Stimulated activated naive CD4-positive, alpha-beta T cell (primary cell): ENCODE measurements around the gene EPHA5.
"Not testable (repeated sequence)": the region's sequence is repeated elsewhere in the genome, so short reads cannot be mapped to it uniquely, and the experiment has no call there.

ENCODE experiments used
- DNase-seq, 6 experiments: peaks; one replicate each; lab custom pipeline; 2025; lab: John Stamatoyannopoulos, UW

EPHA5 gene

GRCh38 chr4:65367306-65367705 lies 303.0 kb downstream of the EPHA5 start:
- DNase-seq: no peak

GRCh38 chr4:65358914-65359313 lies 311.4 kb downstream of the EPHA5 start:
- no peak for DNase-seq

GRCh38 chr4:65353098-65353497 lies 317.2 kb downstream of the EPHA5 start:
- DNase-seq: no peak

GRCh38 chr4:65344278-65344825 lies 325.9 kb downstream of the EPHA5 start:
- DNase-seq: no peak

GRCh38 chr4:65343342-65343741 lies 326.9 kb downstream of the EPHA5 start:
- no peak for DNase-seq

- DNase-seq: no peak
Observed at GRCh38 chr4:65341557-65341956, 328.7 kb downstream of the EPHA5 start.

GRCh38 chr4:65340382-65341109 lies 329.7 kb downstream of the EPHA5 start:
- DNase-seq: no peak

GRCh38 chr4:65337371-65337770 lies 332.9 kb downstream of the EPHA5 start:
- DNase-seq: no peak

- DNase-seq: no peak
Observed at GRCh38 chr4:65336465-65336864, 333.8 kb downstream of the EPHA5 start.

GRCh38 chr4:65316534-65316933 lies 353.8 kb downstream of the EPHA5 start:
- no peak for DNase-seq

GRCh38 chr4:65311120-65311519 lies 359.2 kb downstream of the EPHA5 start:
- DNase-seq: no peak

GRCh38 chr4:65310586-65310985 lies 359.7 kb downstream of the EPHA5 start:
- no peak for DNase-seq

- not testable (repeated sequence) for DNase-seq
Observed at GRCh38 chr4:65308626-65309025, 361.7 kb downstream of the EPHA5 start.

- DNase-seq: no peak
Observed at GRCh38 chr4:65302145-65302544, 368.1 kb downstream of the EPHA5 start.

- DNase-seq: no peak
Observed at GRCh38 chr4:65296246-65296645, 374.0 kb downstream of the EPHA5 start.

GRCh38 chr4:65287071-65287470 lies 383.2 kb downstream of the EPHA5 start:
- no peak for DNase-seq
